SH-SY5Y (cell line): ENCODE results near the gene PDGFRB.

ENCODE experiments used
- GATA2 ChIP-seq: IDR thresholded peaks from 2 replicates; pipeline ENCODE4 v1.6.1; 2011; ENCODE audit warnings: mild to moderate bottlenecking, low read depth, low read length
- GATA3 ChIP-seq: IDR thresholded peaks from 2 replicates; pipeline ENCODE4 v1.6.1; 2011; ENCODE audit warnings: low read depth, mild to moderate bottlenecking, low read length, moderate library complexity

Gene PDGFRB

DNA sequence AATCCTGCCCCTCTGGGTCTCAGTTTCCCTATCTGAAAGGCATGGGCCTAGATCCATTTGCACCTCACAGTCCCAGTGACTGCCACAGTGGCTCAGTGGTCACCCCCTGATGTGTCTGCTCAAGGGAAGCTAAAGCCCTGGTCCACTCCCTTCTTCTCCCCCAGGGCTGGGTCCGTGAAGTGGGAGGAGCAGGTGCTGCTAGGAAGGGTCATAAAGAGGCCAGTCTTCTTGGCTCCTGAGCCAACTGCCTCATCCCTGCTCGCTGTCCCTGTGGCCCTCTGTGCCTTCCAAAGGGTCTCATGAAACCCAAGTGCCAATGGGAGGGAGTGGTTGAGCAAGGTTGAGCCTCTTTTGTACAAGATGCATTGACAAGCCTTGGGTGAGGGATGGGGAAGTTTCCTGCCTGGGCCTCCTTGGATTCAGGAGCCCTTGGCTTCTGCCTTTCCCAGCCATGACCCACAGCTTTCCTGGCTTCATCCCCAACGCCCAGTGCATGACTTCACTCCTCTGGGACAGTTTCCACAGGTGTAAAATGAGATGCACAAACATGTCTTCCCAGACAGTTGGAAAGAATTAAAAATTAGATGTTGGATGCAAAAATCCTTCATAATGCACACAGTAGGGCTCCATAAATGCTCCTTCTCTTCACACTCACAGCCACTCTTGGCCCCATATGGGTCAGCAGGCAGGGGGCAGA, 32.6 kb upstream of the PDGFRB start:
- no peak for TF ChIP-seq GATA2
- no peak for TF ChIP-seq GATA3

DNA sequence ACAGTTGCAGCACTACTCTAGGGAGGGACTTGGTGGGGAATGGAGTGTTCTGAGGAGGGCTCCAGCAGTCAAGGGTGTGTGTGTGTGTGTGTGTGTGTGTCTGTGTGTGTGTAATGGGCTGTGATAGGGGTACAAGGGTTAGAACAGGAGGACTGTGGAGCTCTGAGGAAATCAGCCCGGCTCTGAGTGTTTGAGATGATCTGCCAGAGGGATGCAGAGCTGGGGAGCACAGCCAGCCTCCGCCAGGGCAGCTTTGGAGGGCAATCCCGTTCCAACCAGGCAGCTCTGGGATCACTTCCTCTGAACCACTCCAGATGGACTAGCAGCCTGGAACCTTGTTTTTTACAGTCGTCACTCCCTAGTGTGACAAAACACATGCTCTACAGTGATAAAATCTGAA, 31.3 kb upstream of the PDGFRB start:
- TF ChIP-seq GATA3 (no peak), GATA2 (no peak)

DNA sequence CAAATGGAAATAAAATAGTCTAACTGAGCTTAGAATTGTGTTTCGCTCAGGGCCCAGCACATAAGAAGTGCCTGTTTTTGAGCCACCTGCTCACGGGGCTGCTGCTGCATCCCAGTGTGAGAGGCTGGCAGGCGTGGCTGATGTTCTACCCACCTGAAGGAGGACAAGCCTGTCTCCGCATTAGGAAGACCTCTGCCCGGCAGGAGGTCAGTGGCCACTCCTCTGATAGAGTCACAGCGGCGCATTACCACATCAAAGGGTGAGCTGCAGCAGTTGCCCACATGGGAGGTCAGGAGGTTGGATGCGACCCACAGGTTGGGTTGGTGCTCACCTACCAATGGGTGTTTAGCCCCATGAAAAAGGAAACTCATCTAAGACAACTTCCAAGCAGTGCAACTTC, 30.5 kb upstream of the PDGFRB start:
- no peak for TF ChIP-seq GATA2
- no peak for TF ChIP-seq GATA3

- TF ChIP-seq GATA2, result no peak
- TF ChIP-seq GATA3, result no peak
These were observed 29.6 kb upstream of the PDGFRB start for GRCh38 chr5:150184990-150185912.

- no peak for TF ChIP-seq GATA2
These were observed 28.4 kb upstream of the PDGFRB start for GRCh38 chr5:150184006-150184405.

DNA sequence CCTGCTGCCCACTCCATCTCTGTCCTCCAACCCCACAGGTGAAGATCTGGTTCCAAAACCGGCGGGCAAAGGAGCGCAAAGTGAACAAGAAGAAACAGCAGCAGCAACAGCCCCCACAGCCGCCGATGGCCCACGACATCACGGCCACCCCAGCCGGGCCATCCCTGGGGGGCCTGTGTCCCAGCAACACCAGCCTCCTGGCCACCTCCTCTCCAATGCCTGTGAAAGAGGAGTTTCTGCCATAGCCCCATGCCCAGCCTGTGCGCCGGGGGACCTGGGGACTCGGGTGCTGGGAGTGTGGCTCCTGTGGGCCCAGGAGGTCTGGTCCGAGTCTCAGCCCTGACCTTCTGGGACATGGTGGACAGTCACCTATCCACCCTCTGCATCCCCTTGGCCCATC, 27.8 kb upstream of the PDGFRB start:
- TF ChIP-seq GATA2, result no peak
- no peak for TF ChIP-seq GATA3

DNA sequence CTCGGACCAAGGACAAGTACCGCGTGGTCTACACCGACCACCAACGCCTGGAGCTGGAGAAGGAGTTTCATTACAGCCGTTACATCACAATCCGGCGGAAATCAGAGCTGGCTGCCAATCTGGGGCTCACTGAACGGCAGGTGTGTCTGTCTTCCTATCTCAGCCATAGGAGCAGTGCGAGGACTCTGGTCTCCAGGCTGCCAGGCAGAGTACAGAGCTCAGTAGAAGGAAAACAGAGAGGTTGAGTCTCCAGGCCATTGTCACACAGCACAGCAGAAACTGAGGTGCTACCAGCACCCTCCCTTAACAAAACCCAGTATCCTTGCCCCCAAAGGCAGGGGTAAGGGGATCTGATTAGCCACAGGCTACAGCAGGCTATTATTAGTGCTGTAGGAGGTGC, 27.1 kb upstream of the PDGFRB start:
- TF ChIP-seq GATA3, result no peak
- TF ChIP-seq GATA2, result no peak

DNA sequence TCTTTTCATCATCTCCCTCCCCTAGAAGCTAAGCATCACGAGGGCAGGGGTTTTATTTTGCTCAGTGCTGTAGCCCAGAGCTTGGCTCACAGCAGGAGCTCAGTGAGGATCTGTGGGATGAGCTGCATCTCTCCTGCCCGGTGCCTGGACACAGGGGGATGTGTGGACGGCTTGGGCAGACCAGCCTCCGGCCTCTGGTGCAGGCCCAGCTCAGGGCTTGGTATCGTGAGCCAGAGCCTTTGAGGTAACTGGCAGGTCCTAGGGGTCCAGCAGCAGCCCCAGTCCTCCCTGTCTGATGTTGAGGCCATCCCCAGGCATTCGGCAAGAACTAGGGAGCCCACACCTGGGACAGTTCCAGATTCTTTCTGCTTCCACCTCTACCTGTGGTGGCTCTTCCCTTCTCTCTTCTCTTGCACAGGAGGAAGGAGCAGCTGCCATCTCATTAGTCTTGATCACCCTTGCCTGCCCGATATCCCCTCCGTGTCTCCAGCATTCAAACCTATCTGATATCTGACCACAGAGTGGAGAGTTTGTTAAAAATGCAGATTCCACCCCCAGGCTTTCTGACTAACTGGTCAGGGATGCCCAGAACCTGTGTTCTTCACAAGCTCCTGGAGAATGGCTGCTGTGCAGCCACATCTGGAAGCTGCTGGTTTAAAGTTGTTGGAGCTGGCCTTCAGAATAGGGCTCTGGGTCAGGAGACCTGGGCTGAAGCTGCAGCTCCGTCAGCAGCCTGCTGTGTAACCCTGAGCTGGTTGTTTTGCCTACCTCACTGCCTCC, 26.3 kb upstream of the PDGFRB start:
- TF ChIP-seq GATA2, result no peak
- TF ChIP-seq GATA3, result no peak

- TF ChIP-seq GATA2 (no peak), GATA3 (no peak)
These were observed 25.4 kb upstream of the PDGFRB start for GRCh38 chr5:150181027-150181426.

GRCh38 chr5:150180241-150181026, 24.8 kb upstream of the PDGFRB start:
- TF ChIP-seq GATA3, result no peak
- no peak for TF ChIP-seq GATA2

- TF ChIP-seq GATA3 (no peak), GATA2 (no peak)
These were observed 23.5 kb upstream of the PDGFRB start for GRCh38 chr5:150179019-150179620.

DNA sequence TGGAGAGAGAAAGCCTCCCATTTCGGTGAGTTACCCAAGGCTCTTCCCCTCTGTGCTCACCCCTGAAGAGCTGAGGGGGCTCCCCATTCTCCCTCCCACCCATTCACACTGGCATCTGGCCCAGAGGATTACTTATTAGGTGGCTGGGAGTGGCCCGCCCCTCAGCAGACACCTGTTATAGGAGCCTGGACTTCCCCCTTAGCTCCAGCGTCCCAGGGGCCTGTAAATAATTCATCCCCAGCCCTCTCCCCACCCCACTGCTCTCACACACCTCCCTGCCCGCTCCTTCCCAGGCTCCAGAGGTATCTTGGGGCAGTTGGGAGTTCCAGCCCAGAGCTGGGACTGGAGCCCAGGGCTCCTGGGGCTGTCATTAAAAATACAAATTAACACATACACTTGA, 22.6 kb upstream of the PDGFRB start:
- TF ChIP-seq GATA2 (no peak), GATA3 (no peak)

- TF ChIP-seq GATA2, result no peak
- no peak for TF ChIP-seq GATA3
These were observed 22.1 kb upstream of the PDGFRB start for GRCh38 chr5:150177721-150178120.

- TF ChIP-seq GATA3 (no peak), GATA2 (no peak)
These were observed 21.3 kb upstream of the PDGFRB start for GRCh38 chr5:150176745-150177477.
